OCI-LY1 (cell line): ENCODE measurements around the gene NAA35.
"Not testable (repeated sequence)": the region's sequence is repeated elsewhere in the genome, so short reads cannot be mapped to it uniquely, and the experiment has no call there.

Source experiments
- H2AFZ ChIP-seq: fragments of 200-600 bp; sonication (generic), shearing (Covaris generic); 2 replicates; pipeline ENCODE4 v1.6.0; 2014; ENCODE audit warnings: antibody characterized with exemption, mild to moderate bottlenecking, low read length
- H3F3A ChIP-seq: fragments of 200-600 bp; sonication (generic), shearing (Covaris generic); 2 replicates; pipeline ENCODE4 v1.6.0; 2014; ENCODE audit warnings: mild to moderate bottlenecking, antibody characterized with exemption, low read length, moderate library complexity; ENCODE audit not compliant: insufficient read depth
- H3K27ac ChIP-seq: fragments of 200-600 bp; sonication (generic); 2 replicates; pipeline ENCODE4 v1.5.1; 2014; ENCODE audit warnings: low read length, mixed run types, mild to moderate bottlenecking, low read depth; ENCODE audit not compliant: poor library complexity, severe bottlenecking
- H3K27me3 ChIP-seq: fragments of 200-600 bp; sonication (generic); 2 replicates; pipeline ENCODE4 v1.6.0; 2014; ENCODE audit warnings: antibody characterized with exemption, mild to moderate bottlenecking, low read length, moderate library complexity; ENCODE audit not compliant: insufficient read depth
- H3K36me3 ChIP-seq: fragments of 200-600 bp; sonication (generic); 2 replicates; pipeline ENCODE4 v1.6.1; 2014; ENCODE audit warnings: mild to moderate bottlenecking, antibody characterized with exemption, low read length, moderate library complexity, mixed read lengths; ENCODE audit not compliant: insufficient read depth
- H3K4me1 ChIP-seq: fragments of 200-600 bp; sonication (generic); 2 replicates; pipeline ENCODE4 v1.5.1; 2014; ENCODE audit warnings: mild to moderate bottlenecking, low read length, moderate library complexity; ENCODE audit not compliant: insufficient read depth, severe bottlenecking
- H3K4me2 ChIP-seq: fragments of 200-600 bp; sonication (generic), shearing (Covaris generic); 2 replicates; pipeline ENCODE4 v1.6.1; 2014; ENCODE audit warnings: low read length
- H3K4me3 ChIP-seq: fragments of 200-600 bp; sonication (generic); 2 replicates; pipeline ENCODE4 v1.5.1; 2014; ENCODE audit warnings: low read length, low read depth, mild to moderate bottlenecking, mixed read lengths; ENCODE audit not compliant: poor library complexity, severe bottlenecking
- H3K79me2 ChIP-seq: fragments of 200-600 bp; shearing (Covaris generic); 2 replicates; pipeline ENCODE4 v1.6.1; 2016; ENCODE audit warnings: mixed run types, low read length, mixed read lengths; ENCODE audit not compliant: insufficient read depth
- H3K9ac ChIP-seq: fragments of 200-600 bp; sonication (generic), shearing (Covaris generic); 2 replicates; pipeline ENCODE4 v1.6.1; 2014; ENCODE audit warnings: mild to moderate bottlenecking, low read length, mixed read lengths
- H3K9me2 ChIP-seq: fragments of 200-600 bp; sonication (generic), shearing (Covaris generic); 2 replicates; pipeline ENCODE4 v1.6.1; 2014; ENCODE audit warnings: low read depth, mild to moderate bottlenecking, low read length, mixed read lengths
- H3K9me3 ChIP-seq: fragments of 200-600 bp; shearing (Covaris generic); 2 replicates; pipeline ENCODE4 v1.6.1; 2014; ENCODE audit warnings: low read length, mixed read lengths
- H4K20me1 ChIP-seq: fragments of 200-600 bp; sonication (generic), shearing (Covaris generic); 2 replicates; pipeline ENCODE4 v1.6.0; 2016; ENCODE audit warnings: mild to moderate bottlenecking, low read length; ENCODE audit not compliant: insufficient read depth
- CTCF ChIP-seq: fragments of 200-600 bp; sonication (generic), shearing (Covaris generic); IDR thresholded peaks from 2 replicates; pipeline ENCODE4 v1.5.1; 2017; ENCODE audit warnings: mild to moderate bottlenecking, antibody characterized with exemption, low read length, moderate library complexity, mixed read lengths
- EZH2 ChIP-seq: fragments of 200-600 bp; sonication (generic), shearing (Covaris generic); IDR thresholded peaks from 2 replicates; pipeline ENCODE4 v1.8.0; 2017; ENCODE audit warnings: borderline replicate concordance, mixed run types, mild to moderate bottlenecking, antibody characterized with exemption, low read length, moderate library complexity, mixed read lengths

NAA35 gene

GRCh38 chr9:85971731-85972130 lies 30.8 kb downstream of the NAA35 start:
- Histone ChIP-seq H3K27ac (no peak overlapping the region), H3F3A (0 out of 2 replicates have a peak, but pooled peaks cover 3% of the 10 kb centered on the region), H3K36me3 (peaks cover 23% of the 10 kb centered on the region), H4K20me1 (no peaks in the 10 kb centered on the region), H3K9ac (no peak overlapping the region), H2AFZ (no peak overlapping the region), H3K9me2 (no peaks in the 10 kb centered on the region), H3K9me3 (no peaks in the 10 kb centered on the region), H3K27me3 (no peaks in the 10 kb centered on the region), H3K4me2 (no peak overlapping the region), H3K79me2 (no peaks in the 10 kb centered on the region), H3K4me1 (no peaks in the 10 kb centered on the region), H3K4me3 (no peak overlapping the region)
- TF ChIP-seq EZH2 (no peak), CTCF (no peak)

GRCh38 chr9:85973238-85973637 lies 32.3 kb downstream of the NAA35 start:
- Histone ChIP-seq H3K4me1 (no peaks in the 10 kb centered on the region), H3K4me3 (no peak overlapping the region), H3K27me3 (no peaks in the 10 kb centered on the region), H3K79me2 (no peaks in the 10 kb centered on the region), H3K4me2 (no peak overlapping the region), H3K36me3 (peaks cover 34% of the 10 kb centered on the region), H3K9ac (no peak overlapping the region), H4K20me1 (no peaks in the 10 kb centered on the region), H3F3A (0 out of 2 replicates have a peak, but pooled peaks cover 5% of the 10 kb centered on the region), H2AFZ (no peak overlapping the region), H3K27ac (no peak overlapping the region), H3K9me3 (no peaks in the 10 kb centered on the region), H3K9me2 (no peaks in the 10 kb centered on the region)
- TF ChIP-seq EZH2, result no peak
- no peak for TF ChIP-seq CTCF

- not testable (repeated sequence) for H3K4me2 ChIP-seq, H3K4me3 ChIP-seq, H4K20me1 ChIP-seq, H3F3A ChIP-seq, H3K27me3 ChIP-seq, H3K79me2 ChIP-seq, H3K27ac ChIP-seq, H2AFZ ChIP-seq, H3K9me2 ChIP-seq, H3K9me3 ChIP-seq, H3K4me1 ChIP-seq, H3K9ac ChIP-seq
- peaks cover 38% of the 10 kb centered on the region for H3K36me3 ChIP-seq
Observed at GRCh38 chr9:85974055-85974547, 33.2 kb downstream of the NAA35 start.

- H3K4me3 ChIP-seq, result no peak overlapping the region
- no peaks in the 10 kb centered on the region for H3K79me2 ChIP-seq
- H3K27ac ChIP-seq, result no peak overlapping the region
- no peaks in the 10 kb centered on the region for H3K4me1 ChIP-seq
- H3K4me2 ChIP-seq, result no peak overlapping the region
- H3F3A ChIP-seq, result 0 out of 2 replicates have a peak, but pooled peaks cover 5% of the 10 kb centered on the region
- H3K36me3 ChIP-seq, result peaks cover 49% of the 10 kb centered on the region
- H3K9me3 ChIP-seq, result no peaks in the 10 kb centered on the region
- no peak overlapping the region for H2AFZ ChIP-seq
- H3K9me2 ChIP-seq, result no peaks in the 10 kb centered on the region
- no peaks in the 10 kb centered on the region for H4K20me1 ChIP-seq
- no peaks in the 10 kb centered on the region for H3K27me3 ChIP-seq
- TF ChIP-seq EZH2 (no peak), CTCF (no peak)
- no peak overlapping the region for H3K9ac ChIP-seq
Observed at GRCh38 chr9:85978496-85978895, 37.5 kb downstream of the NAA35 start.
